HG02885 (cell line): ENCODE data around the gene TBC1D23.
"Not testable (repeated sequence)": the region's sequence is repeated elsewhere in the genome, so short reads cannot be mapped to it uniquely, and the experiment has no call there.

Source experiments
- ATAC-seq: cut with Tn5 transposase; IDR thresholded peaks from one replicate; pipeline ENCODE4 v1.9.1; 2021; ENCODE audit warnings: mild to moderate bottlenecking; ENCODE audit not compliant: unreplicated experiment, poor library complexity

Gene TBC1D23

DNA sequence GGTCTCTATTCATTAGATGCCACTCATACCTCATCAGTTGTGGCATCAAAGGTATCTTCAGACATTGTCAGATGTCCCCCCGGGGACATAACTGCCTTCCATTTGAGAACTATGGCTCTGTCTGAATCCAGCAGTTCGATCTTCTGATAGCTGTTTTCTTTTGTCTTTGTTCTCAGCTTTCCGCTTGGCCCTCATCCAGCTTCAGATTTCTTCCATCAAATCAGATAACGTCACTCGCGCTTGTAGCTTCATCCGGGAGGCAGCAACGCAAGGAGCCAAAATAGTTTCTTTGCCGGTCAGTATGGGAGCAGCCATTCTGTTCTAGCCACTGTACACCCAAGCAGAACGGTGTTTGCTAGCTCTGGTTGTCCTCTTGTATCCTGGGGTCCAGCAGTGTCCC lies 78.1 kb downstream of the TBC1D23 start:
- ATAC-seq: no peak

DNA sequence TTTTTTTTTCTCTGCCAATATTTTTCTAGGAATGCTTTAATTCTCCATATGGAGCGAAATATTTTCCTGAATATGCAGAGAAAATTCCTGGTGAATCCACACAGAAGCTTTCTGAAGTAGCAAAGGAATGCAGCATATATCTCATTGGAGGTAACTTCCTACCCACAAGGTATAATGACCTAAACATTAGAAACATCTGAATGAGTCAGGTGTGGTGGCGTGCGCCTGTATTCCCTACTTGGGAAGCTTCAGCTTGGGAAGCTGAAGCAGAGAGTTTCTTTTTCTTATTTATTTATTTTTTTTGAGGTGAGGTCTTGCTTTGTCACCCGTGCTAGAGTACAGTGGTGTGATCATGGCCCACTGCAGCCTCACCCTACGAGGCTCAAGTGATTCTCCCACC lies 79.0 kb downstream of the TBC1D23 start:
- ATAC-seq: no peak

DNA sequence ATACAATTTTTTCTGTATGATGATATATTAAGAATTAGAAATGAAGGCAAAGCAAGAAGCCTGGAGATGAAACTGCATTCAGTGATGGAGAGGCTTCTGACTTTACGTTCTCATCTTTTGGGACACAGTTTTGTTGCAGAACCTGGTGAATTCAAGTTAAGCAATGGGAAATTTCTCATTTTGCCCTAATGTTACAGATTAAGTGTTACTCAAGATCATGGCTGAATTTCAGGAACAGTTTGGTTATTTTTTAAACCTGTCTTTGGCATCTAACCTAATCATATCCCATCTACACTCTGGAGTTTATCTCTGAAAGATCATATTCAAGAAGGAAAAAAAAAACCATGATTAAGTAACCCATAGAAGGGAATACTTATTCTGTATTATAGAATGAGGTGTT lies 79.7 kb downstream of the TBC1D23 start:
- ATAC-seq: no peak

DNA sequence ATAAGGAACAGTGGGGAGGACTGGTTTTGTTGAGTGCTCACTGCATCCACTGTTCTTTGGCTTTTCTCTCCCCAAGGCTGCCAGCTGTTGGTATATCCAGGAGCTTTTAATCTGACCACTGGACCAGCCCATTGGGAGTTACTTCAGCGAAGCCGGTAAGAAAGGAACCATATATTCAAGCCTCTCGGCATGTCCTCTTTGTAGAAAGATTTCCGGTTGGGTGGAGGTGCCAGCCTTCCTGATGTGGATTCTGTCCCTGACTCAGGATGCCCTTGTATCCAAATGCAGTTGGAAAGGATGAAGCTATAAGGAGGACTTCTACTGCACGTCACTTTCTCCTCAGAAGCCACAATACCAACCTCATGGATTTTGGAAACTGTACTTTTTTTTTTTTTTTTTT lies 87.9 kb downstream of the TBC1D23 start:
- ATAC-seq: no peak

- ATAC-seq: not testable (repeated sequence)
Observed at GRCh38 chr3:100351770-100352169, 91.0 kb downstream of the TBC1D23 start.

DNA sequence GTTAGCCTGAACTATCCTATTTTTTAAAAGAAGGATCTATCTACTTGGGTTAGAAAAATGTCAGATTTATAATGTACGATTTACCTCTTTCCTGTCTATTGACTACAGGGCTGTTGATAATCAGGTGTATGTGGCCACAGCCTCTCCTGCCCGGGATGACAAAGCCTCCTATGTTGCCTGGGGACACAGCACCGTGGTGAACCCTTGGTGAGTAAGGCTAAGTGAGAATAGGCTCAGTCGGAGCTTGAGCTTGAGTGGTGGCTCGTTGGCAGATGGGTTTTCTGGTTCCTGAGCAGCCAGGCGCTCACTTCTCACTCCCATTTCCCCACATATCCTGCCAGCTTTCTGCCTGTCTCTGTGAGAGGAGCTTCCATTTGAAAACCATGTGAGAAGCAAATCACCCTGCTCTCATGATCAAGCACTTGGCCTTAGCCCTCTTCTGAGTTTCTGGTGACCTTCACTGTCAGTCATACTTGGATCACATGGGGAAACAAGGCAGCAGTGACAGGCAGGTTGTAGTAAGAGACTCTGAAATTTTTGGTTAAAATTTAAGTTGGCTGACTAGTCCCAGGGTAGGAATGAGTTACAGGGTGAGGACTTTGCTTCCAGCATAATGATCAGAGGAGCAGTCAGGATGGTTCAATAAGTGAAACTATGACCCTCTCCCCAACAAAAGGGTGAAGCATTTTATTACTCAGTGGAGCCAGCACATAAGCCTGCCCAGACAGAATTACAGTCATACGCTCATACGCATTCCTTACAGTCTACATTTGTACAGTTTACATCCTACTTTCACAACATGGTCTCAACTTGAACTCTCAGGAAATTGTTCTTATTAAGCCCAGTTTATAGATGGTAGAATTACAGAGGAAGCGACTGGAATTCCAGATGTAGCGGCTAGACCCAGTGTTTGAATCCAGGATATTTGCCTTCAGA lies 91.8 kb downstream of the TBC1D23 start:
- no peak for ATAC-seq

DNA sequence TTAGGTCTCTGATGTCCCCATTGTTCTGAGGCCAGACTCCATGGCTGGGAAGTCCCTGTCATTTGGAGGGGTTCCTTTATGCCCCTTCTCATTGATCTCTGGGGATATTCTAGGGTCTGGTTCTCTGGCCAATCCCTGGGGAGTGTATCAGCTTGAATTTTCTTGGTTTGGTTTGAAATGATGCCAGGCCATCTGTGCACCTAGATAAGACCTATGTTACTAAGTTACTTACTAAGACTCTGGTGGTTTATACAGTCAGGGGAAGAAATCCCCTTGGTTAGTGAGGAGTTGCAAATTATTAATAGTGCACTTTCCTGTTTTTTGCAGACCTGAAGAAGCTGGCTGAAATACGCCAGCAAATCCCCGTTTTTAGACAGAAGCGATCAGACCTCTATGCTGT lies 94.1 kb downstream of the TBC1D23 start:
- no peak for ATAC-seq

- no peak for ATAC-seq
Observed at GRCh38 chr3:100358413-100358812, 97.6 kb downstream of the TBC1D23 start.

DNA sequence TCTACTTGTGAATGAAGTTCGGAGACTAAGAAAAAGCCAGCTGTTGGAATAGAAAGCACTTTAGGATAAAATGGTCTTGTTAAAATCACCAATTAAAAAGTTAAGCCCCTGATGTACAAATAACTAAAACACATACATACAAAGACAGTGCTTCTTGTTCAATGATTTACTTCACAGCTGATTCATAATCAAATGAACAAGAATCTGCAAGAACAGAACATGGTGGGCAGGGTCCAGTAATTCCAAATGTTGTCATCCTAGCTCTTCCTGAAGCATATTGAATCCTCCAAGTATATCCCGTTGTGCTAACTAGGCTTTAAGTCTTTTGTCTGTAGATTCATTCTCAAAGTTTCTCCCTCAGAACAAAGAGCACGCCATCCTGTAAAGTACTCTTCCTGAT lies 98.2 kb downstream of the TBC1D23 start:
- no peak for ATAC-seq

DNA sequence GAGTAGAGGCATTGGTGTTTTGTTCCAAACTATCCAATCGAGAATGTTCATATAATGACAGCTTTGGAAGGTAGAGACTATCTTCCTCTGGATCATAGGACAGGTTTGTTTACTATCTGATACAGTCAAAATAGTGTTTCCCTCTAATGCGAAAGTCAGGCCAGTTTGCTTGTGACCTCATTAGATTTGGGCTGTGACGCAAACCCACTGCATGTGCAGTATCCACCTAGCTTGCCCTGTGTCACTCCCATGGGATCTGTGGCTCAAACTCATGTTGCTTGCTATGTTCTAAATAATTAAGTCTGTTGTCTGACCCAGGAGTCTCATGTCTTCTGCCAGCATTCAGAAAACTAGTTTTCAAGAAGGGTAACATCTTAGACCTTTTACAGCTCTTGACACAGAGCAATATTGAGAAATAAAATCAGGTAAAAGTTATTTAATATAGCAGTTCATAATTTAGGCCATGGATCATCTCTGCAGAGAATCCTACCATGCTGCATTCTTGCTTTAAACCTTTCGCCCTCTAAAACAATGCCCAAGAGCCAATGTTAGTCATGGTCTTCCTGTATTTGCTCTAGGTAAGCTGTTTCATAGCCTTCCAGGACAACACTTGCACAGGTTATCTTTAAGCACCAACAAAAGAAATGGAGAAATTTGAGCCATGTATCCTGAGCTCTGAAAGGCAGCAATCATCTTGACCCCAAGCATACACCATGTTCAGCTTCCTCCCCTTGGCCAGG lies 100.1 kb downstream of the TBC1D23 start:
- ATAC-seq: no peak

GRCh38 chr3:100361897-100362296 lies 101.1 kb downstream of the TBC1D23 start:
- no peak for ATAC-seq

DNA sequence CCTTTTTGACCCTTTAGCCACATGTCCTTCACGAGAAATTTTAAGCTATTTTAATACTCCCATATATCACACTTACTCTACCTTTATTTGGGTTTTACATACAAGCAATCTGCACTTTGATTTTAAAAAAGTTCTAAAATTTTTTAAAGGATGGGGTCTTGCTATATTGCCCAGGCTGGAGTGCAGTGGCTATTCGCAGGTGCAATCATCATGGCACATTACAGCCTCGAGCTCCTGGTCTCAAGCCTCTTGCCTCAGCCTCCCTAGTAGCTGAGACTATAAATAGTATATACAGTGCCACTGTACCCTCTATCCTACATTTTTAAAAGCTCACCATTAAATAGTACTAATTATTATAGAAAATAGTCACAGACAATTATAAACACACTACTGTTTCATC lies 103.6 kb downstream of the TBC1D23 start:
- ATAC-seq: no peak

DNA sequence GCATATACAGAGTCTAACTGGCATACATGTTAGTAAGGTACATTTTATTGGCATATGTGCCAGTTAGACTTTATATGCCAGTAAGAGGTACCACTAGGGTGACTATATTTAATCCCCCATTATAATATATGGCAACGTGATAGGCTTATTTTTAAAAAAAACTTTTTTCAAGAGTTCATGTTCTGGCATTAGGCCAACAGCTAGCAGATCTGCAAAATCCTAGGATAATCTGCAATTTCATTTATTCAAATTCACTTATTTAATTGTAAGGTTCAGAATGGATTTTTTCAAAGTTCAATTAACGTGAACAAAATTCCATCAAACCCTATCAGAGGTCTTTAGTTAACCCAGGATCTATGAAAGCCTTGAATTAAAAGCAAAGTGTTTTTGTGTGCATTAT lies 105.6 kb downstream of the TBC1D23 start:
- no peak for ATAC-seq

GRCh38 chr3:100368441-100368840 lies 107.6 kb downstream of the TBC1D23 start:
- no peak for ATAC-seq

GRCh38 chr3:100370756-100371155 lies 110.0 kb downstream of the TBC1D23 start:
- no peak for ATAC-seq

DNA sequence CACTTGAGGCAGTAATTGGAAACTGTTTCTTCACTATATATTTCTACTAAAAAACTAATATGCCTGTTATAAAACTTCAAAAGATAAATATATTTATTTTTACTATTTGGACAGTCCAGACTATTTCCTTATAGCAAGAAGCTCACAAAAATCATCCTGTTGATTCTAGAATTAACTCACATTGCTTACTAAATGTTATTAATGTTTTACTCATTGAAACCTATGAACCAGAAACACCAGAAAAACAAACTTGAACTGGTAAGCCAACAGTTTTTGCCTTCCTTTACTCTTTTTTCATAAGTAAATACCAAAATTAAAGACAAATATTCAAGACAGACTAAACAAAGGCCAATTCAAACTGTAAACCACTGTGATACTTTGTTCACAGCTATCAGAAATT lies 113.7 kb downstream of the TBC1D23 start:
- ATAC-seq: no peak
